GM10266 (cell line): ENCODE measurements around the gene PLK1.
"Not testable (repeated sequence)": the region's sequence is repeated elsewhere in the genome, so short reads cannot be mapped to it uniquely, and the experiment has no call there.

ENCODE experiments used
- DNase-seq: peaks from one replicate; pipeline ENCODE4 v3.0.0; 2012; ENCODE audit errors: extremely low spot score
- TF ChIP-seq, protein P1 (sequence below): IDR thresholded peaks from 2 replicates; pipeline ENCODE4 v1.5.1; 2012; ENCODE audit warnings: mild to moderate bottlenecking, low read depth; ENCODE audit not compliant: control insufficient read depth, insufficient read depth; ENCODE audit errors: missing control alignments

Gene PLK1

DNA sequence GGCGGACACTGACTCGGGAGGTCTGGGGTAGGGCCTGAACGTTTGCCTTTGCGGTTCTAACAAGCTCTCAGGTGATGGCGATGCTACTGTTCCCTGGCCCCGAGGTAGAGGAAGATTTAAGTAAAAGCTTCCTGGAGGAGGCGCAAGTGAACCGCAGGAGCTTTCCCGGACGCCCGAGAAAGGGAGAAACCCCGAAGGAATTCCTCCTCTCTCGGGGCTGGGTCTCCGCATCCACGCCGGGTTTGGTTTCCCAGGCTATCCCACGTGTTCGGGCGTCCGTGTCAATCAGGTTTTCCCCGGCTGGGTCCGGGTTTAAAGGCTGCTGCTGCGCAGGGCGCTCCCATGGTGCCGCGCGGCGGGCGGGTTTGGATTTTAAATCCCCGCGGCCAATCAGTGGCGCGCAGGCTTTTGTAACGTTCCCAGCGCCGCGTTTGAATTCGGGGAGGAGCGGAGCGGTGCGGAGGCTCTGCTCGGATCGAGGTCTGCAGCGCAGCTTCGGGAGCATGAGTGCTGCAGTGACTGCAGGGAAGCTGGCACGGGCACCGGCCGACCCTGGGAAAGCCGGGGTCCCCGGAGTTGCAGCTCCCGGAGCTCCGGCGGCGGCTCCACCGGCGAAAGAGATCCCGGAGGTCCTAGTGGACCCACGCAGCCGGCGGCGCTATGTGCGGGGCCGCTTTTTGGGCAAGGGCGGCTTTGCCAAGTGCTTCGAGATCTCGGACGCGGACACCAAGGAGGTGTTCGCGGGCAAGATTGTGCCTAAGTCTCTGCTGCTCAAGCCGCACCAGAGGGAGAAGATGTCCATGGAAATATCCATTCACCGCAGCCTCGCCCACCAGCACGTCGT is at the start of gene PLK1:
TSS of gene PLK1 (plus strand) at position 460 of the 844 bp plus-strand sequence. CDS start at position 504, 44 bp downstream.
- TF ChIP-seq, protein P1, sequence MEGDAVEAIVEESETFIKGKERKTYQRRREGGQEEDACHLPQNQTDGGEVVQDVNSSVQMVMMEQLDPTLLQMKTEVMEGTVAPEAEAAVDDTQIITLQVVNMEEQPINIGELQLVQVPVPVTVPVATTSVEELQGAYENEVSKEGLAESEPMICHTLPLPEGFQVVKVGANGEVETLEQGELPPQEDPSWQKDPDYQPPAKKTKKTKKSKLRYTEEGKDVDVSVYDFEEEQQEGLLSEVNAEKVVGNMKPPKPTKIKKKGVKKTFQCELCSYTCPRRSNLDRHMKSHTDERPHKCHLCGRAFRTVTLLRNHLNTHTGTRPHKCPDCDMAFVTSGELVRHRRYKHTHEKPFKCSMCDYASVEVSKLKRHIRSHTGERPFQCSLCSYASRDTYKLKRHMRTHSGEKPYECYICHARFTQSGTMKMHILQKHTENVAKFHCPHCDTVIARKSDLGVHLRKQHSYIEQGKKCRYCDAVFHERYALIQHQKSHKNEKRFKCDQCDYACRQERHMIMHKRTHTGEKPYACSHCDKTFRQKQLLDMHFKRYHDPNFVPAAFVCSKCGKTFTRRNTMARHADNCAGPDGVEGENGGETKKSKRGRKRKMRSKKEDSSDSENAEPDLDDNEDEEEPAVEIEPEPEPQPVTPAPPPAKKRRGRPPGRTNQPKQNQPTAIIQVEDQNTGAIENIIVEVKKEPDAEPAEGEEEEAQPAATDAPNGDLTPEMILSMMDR, result peak; percentile 38
- DNase-seq, result peak; percentile 88

DNA sequence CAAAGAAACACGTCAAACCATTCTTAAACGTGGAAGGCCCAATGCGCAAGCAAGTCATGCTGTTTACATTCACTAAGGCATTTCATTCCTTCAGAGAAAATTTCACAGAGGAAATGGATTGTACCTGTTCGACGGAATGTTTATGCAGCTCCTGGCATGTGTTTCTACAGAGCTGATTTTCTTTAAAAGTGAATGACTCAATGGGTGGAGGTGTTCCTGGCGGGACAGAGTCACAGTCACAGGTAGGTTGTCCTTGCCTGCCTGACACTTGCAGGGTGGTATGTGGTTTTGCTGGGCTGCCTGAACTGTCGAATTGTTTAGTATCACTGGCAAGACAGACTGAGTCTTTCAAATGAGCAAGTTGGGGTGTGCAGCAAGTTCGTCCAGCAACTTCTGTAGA is 49.2 kb upstream of the PLK1 start:
- no peak for DNase-seq
- TF ChIP-seq, protein P1, result no peak

DNA sequence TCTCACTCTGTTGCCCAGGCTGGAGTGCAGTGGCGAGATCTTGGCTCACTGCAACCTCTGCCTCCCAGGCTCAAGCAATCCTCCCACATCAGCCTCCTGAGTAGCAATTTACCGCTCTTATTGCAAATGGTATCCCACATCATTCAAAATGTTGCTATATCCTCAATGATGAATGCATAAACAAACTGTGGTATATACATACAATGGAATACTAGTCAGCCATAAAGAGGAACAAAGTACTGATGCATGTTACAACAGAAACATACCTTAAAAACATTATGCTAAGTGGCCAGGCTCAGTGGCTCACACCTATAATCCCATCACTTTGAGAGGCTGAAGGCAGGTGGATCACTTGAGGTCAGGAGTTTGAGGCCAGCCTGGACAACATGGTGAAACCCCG is 46.8 kb upstream of the PLK1 start:
- not testable (repeated sequence) for DNase-seq

DNA sequence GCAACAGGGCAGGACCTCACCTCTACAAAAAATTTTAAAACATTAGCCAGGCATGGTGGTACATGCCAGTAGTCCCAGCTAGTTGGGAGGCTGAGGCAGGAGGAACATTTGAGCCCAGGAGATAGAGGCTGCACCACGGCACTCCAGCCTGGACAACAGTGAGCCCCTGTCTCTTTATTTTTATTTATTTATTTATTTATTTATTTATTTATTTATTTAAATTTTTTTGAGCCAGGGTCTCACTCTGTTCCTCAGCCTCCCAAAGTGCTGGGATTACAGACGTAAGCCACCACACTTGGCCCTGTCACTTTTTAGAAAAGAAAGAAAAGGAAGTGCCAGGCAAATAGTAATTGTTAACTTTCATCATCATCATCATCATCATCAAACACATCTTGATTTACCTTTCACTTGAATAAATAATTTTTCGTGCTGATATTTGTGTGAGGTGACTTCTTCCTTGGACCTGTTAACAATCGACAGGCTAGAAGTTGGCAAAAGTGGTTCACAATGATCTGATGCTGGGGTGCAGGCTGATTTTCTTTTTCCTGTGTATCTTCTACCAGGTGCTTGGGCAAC is 44.1 kb upstream of the PLK1 start:
- TF ChIP-seq, protein P1, result no peak
- DNase-seq, result no peak

DNA sequence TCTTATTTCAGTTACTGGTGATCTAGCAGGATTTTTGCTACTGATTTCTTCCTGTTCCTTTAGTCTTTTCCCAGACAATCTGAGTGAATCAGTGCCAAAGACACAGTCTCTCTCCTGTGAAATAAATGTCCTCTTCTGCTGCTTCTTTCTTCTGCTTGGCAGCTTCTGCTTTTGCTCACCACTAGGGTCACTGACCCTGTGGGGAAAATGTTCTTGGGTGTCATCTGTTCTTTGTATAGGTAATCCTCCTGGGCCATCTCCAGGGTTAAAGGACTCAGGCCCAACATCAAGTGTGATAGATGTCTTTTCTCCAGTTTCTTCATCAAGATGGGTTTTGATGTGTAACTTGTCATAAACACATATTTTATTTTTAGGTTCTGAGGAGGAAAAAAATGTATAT is 42.7 kb upstream of the PLK1 start:
- DNase-seq, result no peak
- TF ChIP-seq, protein P1, result no peak

DNA sequence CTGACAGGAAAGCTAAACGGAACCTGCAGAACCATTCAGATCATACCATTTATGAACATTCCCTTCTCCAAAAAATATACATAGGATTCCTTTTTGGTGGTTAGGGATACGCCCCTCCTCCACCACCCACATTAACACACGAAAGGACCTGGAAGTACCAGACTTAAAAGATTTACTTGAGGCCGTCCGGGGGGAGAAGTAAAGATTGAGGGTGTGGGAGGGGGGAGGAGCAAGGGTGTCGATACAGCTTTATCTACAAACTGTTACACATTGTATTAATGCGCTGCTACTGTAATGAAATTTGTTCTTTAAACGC is 38.1 kb upstream of the PLK1 start:
- no peak for DNase-seq
- TF ChIP-seq, protein P1, result no peak

DNA sequence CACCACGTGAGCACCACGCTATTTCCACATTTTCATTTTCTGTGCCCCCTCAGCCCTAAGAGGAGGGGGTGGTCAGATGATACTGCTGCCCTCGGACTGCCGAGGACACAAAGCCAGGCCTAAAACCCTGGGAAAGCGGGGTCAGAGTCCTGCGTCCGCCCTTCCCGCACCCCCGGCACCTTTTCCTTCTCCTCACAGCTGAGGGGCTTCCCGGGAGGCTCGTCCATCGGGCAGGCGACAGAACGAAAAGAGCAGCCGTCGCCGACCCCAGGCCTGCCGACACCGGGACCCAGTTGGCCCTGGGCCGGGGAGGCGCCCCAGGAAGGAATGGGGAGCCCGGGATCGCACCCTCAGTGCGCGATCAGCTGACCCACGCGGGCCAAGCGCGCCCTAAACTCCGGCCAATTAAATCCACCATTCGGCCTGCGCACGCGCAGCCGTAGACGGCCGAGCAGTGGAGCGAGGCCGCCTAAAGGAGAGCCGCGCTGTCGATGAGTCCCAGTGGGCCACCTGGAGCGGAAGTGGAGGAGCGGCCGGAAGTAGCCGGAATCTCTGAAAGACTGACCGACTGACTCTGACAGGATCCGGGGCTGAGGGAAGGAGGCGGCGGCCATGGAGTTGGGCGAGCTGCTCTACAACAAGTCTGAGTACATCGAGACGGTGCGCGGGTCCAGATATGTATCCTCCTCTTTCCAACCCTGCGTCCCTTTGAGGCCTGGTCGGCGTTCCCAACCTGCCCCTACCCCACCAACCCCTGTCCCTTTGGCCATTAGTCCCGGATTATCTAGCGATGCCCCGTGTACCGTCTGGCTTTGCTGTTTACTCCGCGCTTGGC is 37.5 kb upstream of the PLK1 start, which contains the start of the genes DCTN5 and PALB2:
TSS of gene DCTN5 (plus strand) at position 536 of the 835 bp plus-strand sequence. CDS start at position 613, 77 bp downstream.
TSS of gene PALB2 (minus strand) at position 380 of the 835 bp plus-strand sequence. CDS start at position 227, 153 bp downstream.
- peak; percentile 93 for DNase-seq
- TF ChIP-seq, protein P1, result no peak
